NT2/D1 (cell line): ENCODE data around the gene MYL4.

Source experiments
- DNase-seq: peaks from one replicate; pipeline ENCODE4 v3.0.0-alpha.2; 2011; ENCODE audit warnings: low read depth, low spot score
- H3K27me3 ChIP-seq: 2 replicates; pipeline ENCODE4 v1.6.0; 2011; ENCODE audit warnings: mild to moderate bottlenecking; ENCODE audit not compliant: insufficient read length, insufficient read depth
- H3K36me3 ChIP-seq: 2 replicates; pipeline ENCODE4 v1.6.1; 2011; ENCODE audit warnings: mild to moderate bottlenecking, low read length, mixed read lengths; ENCODE audit not compliant: insufficient read depth, insufficient read length
- H3K4me1 ChIP-seq: 2 replicates; pipeline ENCODE4 v1.5.1; 2011; ENCODE audit not compliant: insufficient read depth, insufficient read length
- H3K4me3 ChIP-seq: 2 replicates; pipeline ENCODE4 v1.5.1; 2011; ENCODE audit warnings: low read depth; ENCODE audit not compliant: insufficient read length
- H3K9ac ChIP-seq: 2 replicates; pipeline ENCODE4 v1.6.0; 2011; ENCODE audit warnings: low read depth; ENCODE audit not compliant: insufficient read length
- H3K9me3 ChIP-seq: 2 replicates; pipeline ENCODE4 v1.5.1; 2011; ENCODE audit warnings: mild to moderate bottlenecking, low read length; ENCODE audit not compliant: insufficient read depth
- SUZ12 ChIP-seq: IDR thresholded peaks from 2 replicates; pipeline ENCODE4 v1.6.1; 2011; ENCODE audit not compliant: insufficient read length, insufficient read depth; ENCODE audit errors: extremely low read depth
- YY1 ChIP-seq: IDR thresholded peaks from 2 replicates; pipeline ENCODE4 v1.6.1; 2011; ENCODE audit not compliant: insufficient read length, insufficient read depth
- ZNF274 ChIP-seq: IDR thresholded peaks from 2 replicates; pipeline ENCODE4 v1.6.1; 2011; ENCODE audit warnings: mild to moderate bottlenecking, low read depth, low read length

MYL4 gene

GRCh38 chr17:47193931-47194511, 15.1 kb upstream of the MYL4 start:
- Histone ChIP-seq H3K9ac (no peak overlapping the region), H3K27me3 (no peaks in the 10 kb centered on the region), H3K4me1 (no peaks in the 10 kb centered on the region), H3K36me3 (no peaks in the 10 kb centered on the region), H3K9me3 (no peaks in the 10 kb centered on the region), H3K4me3 (no peak overlapping the region)
- TF ChIP-seq SUZ12, result no peak
- TF ChIP-seq ZNF274, result no peak
- no peak for TF ChIP-seq YY1
- DNase-seq, result no peak

- Histone ChIP-seq H3K9ac (no peak overlapping the region), H3K4me3 (no peak overlapping the region), H3K36me3 (no peaks in the 10 kb centered on the region), H3K27me3 (no peaks in the 10 kb centered on the region), H3K9me3 (no peaks in the 10 kb centered on the region), H3K4me1 (no peaks in the 10 kb centered on the region)
- TF ChIP-seq ZNF274 (no peak), SUZ12 (no peak), YY1 (no peak)
- no peak for DNase-seq
These were observed 11.3 kb upstream of the MYL4 start for GRCh38 chr17:47197821-47198220.

GRCh38 chr17:47199627-47200324, 9.4 kb upstream of the MYL4 start:
- DNase-seq, result no peak
- Histone ChIP-seq H3K4me1 (no peaks in the 10 kb centered on the region), H3K9me3 (no peaks in the 10 kb centered on the region), H3K9ac (no peak overlapping the region), H3K4me3 (no peak overlapping the region), H3K27me3 (no peaks in the 10 kb centered on the region), H3K36me3 (no peaks in the 10 kb centered on the region)
- no peak for TF ChIP-seq SUZ12
- no peak for TF ChIP-seq YY1
- no peak for TF ChIP-seq ZNF274

- Histone ChIP-seq H3K36me3 (no peaks in the 10 kb centered on the region), H3K27me3 (no peaks in the 10 kb centered on the region), H3K9me3 (no peaks in the 10 kb centered on the region), H3K9ac (no peak overlapping the region), H3K4me1 (no peaks in the 10 kb centered on the region), H3K4me3 (no peak overlapping the region)
- no peak for DNase-seq
- TF ChIP-seq SUZ12 (no peak), YY1 (no peak), ZNF274 (no peak)
These were observed 8.9 kb upstream of the MYL4 start for GRCh38 chr17:47200325-47200664.

GRCh38 chr17:47201166-47201565, 8.0 kb upstream of the MYL4 start:
- no peak for DNase-seq
- H3K4me1 ChIP-seq, result no peaks in the 10 kb centered on the region
- TF ChIP-seq SUZ12, result no peak

GRCh38 chr17:47203984-47204721, 5.0 kb upstream of the MYL4 start:
- Histone ChIP-seq H3K4me1 (peaks cover 5% of the 10 kb centered on the region), H3K36me3 (no peaks in the 10 kb centered on the region), H3K9me3 (no peaks in the 10 kb centered on the region), H3K27me3 (no peaks in the 10 kb centered on the region), H3K4me3 (no peak overlapping the region), H3K9ac (no peak overlapping the region)
- no peak for TF ChIP-seq YY1
- no peak for TF ChIP-seq ZNF274
- no peak for TF ChIP-seq SUZ12
- DNase-seq, result no peak

More at GRCh38 chr17:47201166-47201565, 8.0 kb upstream of the MYL4 start:
- Histone ChIP-seq H3K4me3 (no peak overlapping the region), H3K9ac (no peak overlapping the region), H3K27me3 (no peaks in the 10 kb centered on the region), H3K9me3 (no peaks in the 10 kb centered on the region), H3K36me3 (no peaks in the 10 kb centered on the region)

GRCh38 chr17:47204722-47205418, 4.3 kb upstream of the MYL4 start:
- no peak for DNase-seq
- Histone ChIP-seq H3K36me3 (no peaks in the 10 kb centered on the region), H3K27me3 (no peaks in the 10 kb centered on the region), H3K9ac (no peak overlapping the region), H3K4me3 (no peak overlapping the region), H3K9me3 (no peaks in the 10 kb centered on the region), H3K4me1 (peaks cover 9% of the 10 kb centered on the region)
- TF ChIP-seq ZNF274, result no peak
- no peak for TF ChIP-seq YY1
- no peak for TF ChIP-seq SUZ12
